T-helper 1 cell treated with Interleukin-12 subunit alpha and Interleukin-12 subunit beta and Interleukin-4 antibody, amounts not matched to agents 30 μg/mL and 1 μg/mL, for 36 hours (primary cell): ENCODE results near the gene FCER2.
"Not testable (repeated sequence)": the region's sequence is repeated elsewhere in the genome, so short reads cannot be mapped to it uniquely, and the experiment has no call there.

Experiments used
- H3K27ac Mint-ChIP-seq: one replicate; pipeline ENCODE4 v1.8.0; 2021; ENCODE audit warnings: mild to moderate bottlenecking, mixed read lengths
- H3K27me3 Mint-ChIP-seq: one replicate; pipeline ENCODE4 v1.8.0; 2021; ENCODE audit warnings: low read depth, mixed read lengths
- H3K36me3 Mint-ChIP-seq: one replicate; pipeline ENCODE4 v1.8.0; 2021; ENCODE audit warnings: low read depth, mixed read lengths
- H3K4me1 Mint-ChIP-seq: one replicate; pipeline ENCODE4 v1.8.0; 2021; ENCODE audit warnings: low read depth, mixed read lengths
- H3K4me3 Mint-ChIP-seq: one replicate; pipeline ENCODE4 v1.8.0; 2021; ENCODE audit warnings: mild to moderate bottlenecking, moderate library complexity, mixed read lengths
- H3K9me3 Mint-ChIP-seq: one replicate; pipeline ENCODE4 v1.8.0; 2021; ENCODE audit warnings: mixed read lengths

FCER2 gene, protein sequence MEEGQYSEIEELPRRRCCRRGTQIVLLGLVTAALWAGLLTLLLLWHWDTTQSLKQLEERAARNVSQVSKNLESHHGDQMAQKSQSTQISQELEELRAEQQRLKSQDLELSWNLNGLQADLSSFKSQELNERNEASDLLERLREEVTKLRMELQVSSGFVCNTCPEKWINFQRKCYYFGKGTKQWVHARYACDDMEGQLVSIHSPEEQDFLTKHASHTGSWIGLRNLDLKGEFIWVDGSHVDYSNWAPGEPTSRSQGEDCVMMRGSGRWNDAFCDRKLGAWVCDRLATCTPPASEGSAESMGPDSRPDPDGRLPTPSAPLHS

DNA sequence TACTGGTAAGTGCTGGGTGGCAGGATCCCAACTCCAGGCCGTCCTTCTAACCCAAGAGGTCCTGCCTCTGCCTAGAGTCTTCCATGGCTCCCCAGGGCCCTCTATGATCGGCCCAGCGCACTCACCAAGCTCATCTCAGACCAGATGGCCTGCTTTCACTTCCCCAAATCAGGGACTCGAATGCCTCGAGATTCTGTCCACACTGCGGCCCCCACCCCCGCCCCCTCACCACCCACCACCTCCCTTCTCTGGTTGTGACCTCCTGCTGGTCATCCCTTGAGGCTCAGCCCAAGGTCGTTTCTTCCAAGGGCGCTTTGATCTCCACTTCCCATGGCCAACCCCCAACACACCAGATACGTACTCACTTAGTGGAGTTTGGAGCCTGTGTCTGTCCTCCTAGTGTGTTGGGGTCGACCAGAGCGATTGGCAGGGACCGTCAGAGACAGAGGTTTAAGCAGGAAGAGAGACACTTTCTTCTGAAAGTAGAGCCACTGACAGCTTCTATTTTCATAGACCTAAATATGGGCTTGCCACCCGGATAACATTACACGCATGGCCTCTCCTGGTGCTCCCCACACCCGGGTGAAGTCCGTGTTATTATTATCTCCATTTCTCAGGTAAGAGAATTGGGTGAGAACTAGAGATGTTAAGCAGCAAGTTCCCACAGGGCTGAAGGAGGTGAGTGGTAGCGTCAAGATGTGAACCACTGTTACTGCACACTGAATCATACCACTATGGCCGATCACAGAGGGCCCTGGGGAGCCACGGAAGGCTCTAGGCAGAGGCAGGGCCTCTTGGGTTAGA lies at the start of gene FCER2:
Gene FCER2 (minus strand): TSS at position 478 of the 804 bp plus-strand sequence. CDS start 2,371 bp downstream, outside the sequence.
- Mint-ChIP-seq H3K27me3 (peaks cover 19% of the 10 kb centered on the region), H3K4me1 (peaks cover 17% of the 10 kb centered on the region), H3K36me3 (no peaks in the 10 kb centered on the region), H3K4me3 (no peak within 1 kb of the TSS), H3K9me3 (no peaks in the 10 kb centered on the region), H3K27ac (no peak within 1 kb of the TSS)

DNA sequence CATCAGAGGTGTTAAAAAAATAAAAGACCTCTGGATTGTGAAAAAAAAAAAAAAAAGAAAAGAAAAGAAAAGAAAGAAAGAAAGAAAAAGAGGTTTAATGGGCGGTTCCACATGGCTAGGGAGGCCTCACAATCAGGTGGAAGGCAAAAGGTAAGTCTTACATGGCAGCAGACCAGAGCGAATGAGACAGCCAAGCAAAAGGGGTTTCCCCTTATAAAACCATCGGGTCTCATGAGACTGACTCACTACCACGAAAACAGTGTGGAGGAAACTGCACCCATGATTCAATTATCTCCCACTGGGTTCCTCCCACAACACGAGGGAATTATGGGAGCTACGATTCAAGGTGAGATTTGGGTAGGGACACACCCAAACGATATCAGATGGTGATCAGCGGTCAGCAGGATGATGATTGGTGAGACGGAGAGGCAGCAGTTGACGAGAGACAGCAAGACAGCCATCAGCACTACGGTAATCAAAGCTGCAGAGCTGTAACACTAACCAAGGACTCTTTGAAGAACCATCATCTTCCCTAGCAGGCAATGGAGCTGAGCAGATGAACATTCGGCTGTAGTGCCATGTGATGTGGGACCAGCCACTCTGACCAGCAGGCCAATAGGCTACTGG lies 49.3 kb upstream of the FCER2 start:
- Mint-ChIP-seq H3K27ac (no peak overlapping the region), H3K36me3 (peaks cover 2% of the 10 kb centered on the region), H3K27me3 (no peaks in the 10 kb centered on the region), H3K4me1 (peaks cover 2% of the 10 kb centered on the region), H3K9me3 (peaks cover 41% of the 10 kb centered on the region), H3K4me3 (no peak overlapping the region)

DNA sequence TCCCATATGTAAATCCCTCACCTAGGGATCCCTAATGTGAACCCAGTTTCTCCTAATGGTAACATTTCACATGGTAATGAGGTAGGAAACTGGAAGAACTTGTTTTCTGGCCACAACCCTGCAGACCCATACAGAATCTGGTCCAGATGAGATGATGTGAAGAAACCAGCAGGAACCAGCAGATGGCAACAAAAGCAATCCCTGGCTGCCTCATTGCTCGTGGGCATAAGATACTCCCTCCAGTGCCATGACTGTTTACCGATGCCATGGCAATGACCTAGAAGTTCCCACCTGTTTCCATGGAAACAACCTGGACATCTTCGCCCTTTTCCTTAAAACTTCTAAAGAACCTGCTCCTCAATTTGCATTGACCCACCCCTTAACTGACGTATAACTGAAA lies 46.8 kb upstream of the FCER2 start:
- H3K27me3 Mint-ChIP-seq = no peaks in the 10 kb centered on the region
- peaks cover 25% of the 10 kb centered on the region for H3K9me3 Mint-ChIP-seq
- no peak overlapping the region for H3K27ac Mint-ChIP-seq
- H3K36me3 Mint-ChIP-seq = no peaks in the 10 kb centered on the region
- H3K4me1 Mint-ChIP-seq = peaks cover 2% of the 10 kb centered on the region
- no peak overlapping the region for H3K4me3 Mint-ChIP-seq

DNA sequence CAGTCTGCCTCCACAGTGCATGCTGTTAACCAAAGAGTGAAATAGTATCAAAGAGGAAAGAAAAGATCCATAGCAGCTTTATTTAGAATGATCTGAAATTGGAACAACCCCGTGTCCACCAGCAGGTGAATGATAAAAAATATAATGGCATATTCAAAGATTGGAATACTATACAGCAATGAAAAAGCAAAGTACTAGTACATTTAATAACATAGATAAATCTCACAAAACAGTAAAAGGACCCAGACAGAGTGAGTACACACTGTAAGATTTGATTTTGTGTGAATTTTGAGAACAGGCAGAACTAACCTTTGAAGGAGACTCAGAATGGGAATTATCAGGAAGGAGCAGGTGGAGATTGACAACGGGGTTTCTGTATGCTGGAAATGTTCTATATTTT lies 46.2 kb upstream of the FCER2 start:
- Mint-ChIP-seq H3K27me3 (no peaks in the 10 kb centered on the region), H3K4me3 (no peak overlapping the region)

DNA sequence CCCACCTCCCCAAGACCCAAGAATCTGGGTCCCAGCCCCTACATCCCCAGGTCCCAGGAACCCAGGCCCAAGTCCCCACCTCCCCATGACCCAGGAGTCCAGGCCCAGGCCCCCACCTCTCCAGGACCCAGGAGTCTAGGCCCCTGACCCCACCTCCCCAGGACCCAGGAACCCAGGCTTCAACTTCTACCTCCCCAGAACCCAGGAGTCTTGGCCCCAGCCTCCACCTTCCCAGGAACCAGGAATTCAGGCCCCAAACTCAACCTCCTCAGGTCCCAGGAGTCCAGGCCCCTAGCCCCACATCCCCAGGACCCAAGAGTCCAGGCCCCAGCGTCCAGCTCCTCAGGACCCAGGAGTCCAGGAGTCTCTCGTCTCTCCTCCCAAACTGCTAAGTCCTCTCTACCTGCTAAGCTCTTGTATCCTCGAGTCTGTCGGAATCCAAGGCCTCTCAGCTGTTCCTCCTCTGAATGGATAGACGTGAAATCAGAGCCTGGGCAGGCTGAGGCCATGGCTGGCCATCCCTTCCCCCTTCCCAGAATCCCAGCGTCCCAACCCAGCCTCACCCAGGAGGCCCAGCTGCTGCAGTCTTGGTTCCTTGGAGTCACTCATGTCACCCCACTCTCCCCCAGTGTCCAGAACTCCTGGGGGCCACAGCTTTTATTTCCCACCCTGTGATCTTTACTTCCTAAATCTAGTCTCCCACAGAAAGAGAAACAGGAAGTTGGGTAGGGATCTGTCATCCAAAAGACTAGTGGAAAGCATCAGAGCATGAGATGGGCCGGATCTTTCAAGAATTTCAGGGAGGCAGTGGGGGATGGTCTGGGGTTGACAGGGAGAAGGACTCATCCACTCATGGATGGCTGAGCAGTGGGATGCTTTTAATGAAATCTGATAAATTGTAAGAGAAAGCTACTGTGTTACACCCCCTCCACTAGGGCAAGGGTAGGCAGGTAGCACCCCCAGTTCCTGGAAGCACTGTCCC lies 45.3 kb upstream of the FCER2 start, which contains the start of gene CD209:
Gene CD209 (minus strand): TSS at position 632 of the 982 bp plus-strand sequence. CDS start 23 bp downstream, at position 609.
- H3K27ac Mint-ChIP-seq = no peak within 1 kb of the TSS
- no peak within 1 kb of the TSS for H3K4me3 Mint-ChIP-seq
- no peaks in the 10 kb centered on the region for H3K27me3 Mint-ChIP-seq
- peaks cover 2% of the 10 kb centered on the region for H3K4me1 Mint-ChIP-seq
- H3K36me3 Mint-ChIP-seq = no peaks in the 10 kb centered on the region
- peaks cover 23% of the 10 kb centered on the region for H3K9me3 Mint-ChIP-seq

More for the DNA sequence above, 46.2 kb upstream of the FCER2 start:
- Mint-ChIP-seq H3K36me3 (no peaks in the 10 kb centered on the region), H3K27ac (no peak overlapping the region), H3K4me1 (peaks cover 2% of the 10 kb centered on the region), H3K9me3 (peaks cover 25% of the 10 kb centered on the region)

DNA sequence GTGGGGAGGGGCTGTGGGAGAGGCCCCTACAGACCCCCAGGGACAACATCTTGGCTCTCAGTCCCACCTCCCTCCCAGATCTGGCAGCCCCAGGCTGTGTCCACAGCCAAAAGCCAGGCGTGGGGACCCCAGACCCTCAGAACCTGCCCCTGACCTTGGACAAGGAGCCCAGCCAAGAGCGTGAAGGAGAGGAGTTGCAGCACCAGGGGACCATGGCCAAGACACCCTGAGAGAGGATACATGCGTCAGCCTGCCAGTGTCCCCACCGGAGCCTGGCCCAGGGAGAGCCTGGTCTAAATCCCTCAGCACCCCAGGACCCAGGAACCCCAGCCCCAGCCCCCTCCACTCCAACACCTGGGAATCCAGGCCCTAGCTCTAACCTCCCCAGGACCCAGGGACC lies 44.4 kb upstream of the FCER2 start:
- not testable (repeated sequence) for H3K27ac Mint-ChIP-seq, H3K36me3 Mint-ChIP-seq, H3K27me3 Mint-ChIP-seq, H3K4me1 Mint-ChIP-seq, H3K4me3 Mint-ChIP-seq
- peaks cover 19% of the 10 kb centered on the region for H3K9me3 Mint-ChIP-seq

DNA sequence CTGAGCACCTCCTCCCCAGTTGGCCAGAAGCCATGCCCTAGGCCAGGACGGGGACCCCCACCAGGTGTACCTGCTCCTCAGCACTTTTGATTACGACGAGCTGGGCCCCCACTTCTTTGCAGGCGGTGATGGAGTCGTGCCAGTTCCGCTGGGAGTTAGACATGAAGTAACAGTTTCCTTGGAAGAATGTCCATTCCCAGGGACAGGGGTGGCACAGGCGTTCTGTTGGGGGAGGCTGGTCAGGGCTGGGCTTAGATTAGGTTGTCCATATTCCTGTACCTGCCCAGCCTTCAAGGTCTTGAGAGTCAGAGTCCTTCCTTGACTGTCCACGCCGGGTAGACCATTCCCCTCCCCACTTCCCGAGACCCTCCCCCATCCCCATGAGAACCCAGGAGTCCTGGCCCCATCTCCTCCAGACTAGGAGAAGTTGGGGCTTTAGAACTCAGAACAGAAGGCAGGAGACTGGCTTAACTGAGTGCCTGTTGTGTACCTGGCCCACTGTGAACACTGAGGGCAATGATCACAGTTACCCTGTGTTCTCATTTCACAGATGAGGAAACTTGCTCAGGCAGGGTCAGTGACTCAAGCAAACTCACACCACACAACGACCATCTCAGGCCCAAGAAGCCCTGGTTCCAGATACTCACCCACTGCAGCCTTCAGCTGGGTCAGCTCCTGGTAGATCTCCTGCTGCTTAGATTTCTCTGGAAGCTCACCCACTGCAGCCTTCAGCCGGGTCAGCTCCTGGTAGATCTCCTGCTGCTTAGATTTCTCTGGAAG lies 43.1 kb upstream of the FCER2 start:
- H3K27me3 Mint-ChIP-seq = no peaks in the 10 kb centered on the region
- H3K4me1 Mint-ChIP-seq = no peaks in the 10 kb centered on the region
- H3K4me3 Mint-ChIP-seq = no peak overlapping the region
- H3K36me3 Mint-ChIP-seq = no peaks in the 10 kb centered on the region
- no peak overlapping the region for H3K27ac Mint-ChIP-seq
- peaks cover 7% of the 10 kb centered on the region for H3K9me3 Mint-ChIP-seq

DNA sequence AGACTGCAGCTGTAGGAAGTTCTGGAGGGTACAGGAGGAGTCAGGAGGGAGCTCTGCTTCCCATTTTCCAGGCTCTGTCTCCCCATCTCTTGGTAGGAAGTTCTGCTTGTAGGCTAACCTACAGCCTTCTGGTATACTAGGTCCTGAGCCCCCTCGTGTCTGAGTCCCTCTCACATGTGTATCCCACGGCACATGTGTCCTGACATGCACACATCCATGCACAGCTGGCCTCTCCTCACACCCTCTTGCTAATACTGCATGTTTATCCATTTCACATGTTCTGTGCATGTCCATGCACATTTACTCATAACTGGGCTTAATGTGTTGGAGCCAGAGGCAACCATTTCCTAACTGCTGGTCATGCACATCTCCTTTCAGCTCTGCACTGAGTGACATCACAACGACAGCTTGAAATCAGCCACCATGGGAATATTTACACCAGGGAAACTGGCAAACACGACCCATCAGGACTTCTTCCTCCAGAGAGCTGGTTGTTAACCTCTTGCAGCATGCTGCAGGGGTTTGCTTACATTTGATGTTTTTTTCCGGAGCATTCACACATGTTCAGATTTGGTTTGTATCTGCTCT lies 42.4 kb upstream of the FCER2 start:
- no peak overlapping the region for H3K4me3 Mint-ChIP-seq
- no peaks in the 10 kb centered on the region for H3K36me3 Mint-ChIP-seq
- H3K4me1 Mint-ChIP-seq = no peaks in the 10 kb centered on the region
- no peak overlapping the region for H3K27ac Mint-ChIP-seq
- H3K27me3 Mint-ChIP-seq = no peaks in the 10 kb centered on the region
- H3K9me3 Mint-ChIP-seq = peaks cover 6% of the 10 kb centered on the region

DNA sequence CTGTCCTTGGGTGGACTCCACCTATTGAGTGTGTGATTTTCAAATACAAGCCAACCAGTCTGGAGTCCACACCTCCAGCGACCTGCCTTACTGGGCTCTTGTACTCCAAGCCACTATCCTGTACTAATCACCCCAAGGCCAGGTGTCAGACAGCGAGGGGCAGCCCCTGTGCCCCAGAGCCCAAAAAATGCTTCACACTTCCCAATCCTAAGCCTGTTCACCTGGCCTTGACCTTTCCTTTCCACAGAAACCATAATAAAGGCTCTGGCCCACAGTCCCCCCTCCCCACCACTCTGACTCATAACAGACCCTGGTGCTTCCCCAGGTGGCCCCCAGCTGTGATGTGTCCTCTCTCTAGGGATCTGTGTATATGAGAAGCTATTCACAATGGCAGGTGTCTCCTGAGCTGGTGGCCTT lies 41.5 kb upstream of the FCER2 start:
- Mint-ChIP-seq H3K36me3 (no peaks in the 10 kb centered on the region), H3K9me3 (peaks cover 6% of the 10 kb centered on the region), H3K4me3 (no peak overlapping the region), H3K27ac (no peak overlapping the region), H3K27me3 (no peaks in the 10 kb centered on the region), H3K4me1 (no peaks in the 10 kb centered on the region)

DNA sequence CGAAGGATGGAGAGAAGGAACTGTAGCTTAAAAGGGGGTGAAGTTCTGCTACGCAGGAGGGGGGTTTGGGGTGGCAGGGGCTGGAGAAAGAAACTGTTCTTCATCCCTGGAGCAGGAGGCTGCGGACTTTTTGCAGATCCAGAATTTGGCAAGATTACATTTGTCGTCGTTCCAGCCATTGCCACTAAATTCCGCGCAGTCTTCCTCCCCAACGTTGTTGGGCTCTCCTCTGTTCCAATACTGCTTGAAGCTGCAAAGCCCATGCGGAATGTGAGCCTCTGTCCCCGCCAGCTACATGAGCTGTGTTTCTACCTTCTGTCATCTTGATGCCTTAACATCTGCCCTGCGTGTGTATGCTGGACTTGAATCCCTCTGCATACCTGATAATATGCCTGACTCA lies 41.1 kb upstream of the FCER2 start:
- Mint-ChIP-seq H3K4me1 (no peaks in the 10 kb centered on the region), H3K27me3 (no peaks in the 10 kb centered on the region), H3K36me3 (no peaks in the 10 kb centered on the region), H3K4me3 (no peak overlapping the region), H3K9me3 (peaks cover 2% of the 10 kb centered on the region), H3K27ac (no peak overlapping the region)

DNA sequence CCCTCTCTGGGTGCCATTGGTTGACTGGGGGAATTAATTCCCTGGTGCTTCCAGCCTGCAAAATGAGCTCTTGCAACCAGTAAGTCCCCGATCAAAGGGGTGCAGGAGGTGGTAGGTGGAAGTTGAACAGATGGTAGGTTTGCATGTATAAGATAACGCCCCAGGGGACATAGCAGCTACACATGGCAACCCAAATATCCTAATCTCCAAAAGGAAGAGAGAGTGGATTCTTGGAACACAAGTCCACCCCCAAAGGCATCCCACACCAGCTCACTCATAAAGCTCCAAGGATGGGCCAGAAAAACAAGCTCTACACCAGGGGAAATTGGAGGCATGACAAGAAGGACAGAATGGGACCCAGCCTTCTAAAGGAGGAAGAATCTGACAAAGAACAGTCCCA lies 40.6 kb upstream of the FCER2 start:
- Mint-ChIP-seq H3K9me3 (no peaks in the 10 kb centered on the region), H3K4me1 (no peaks in the 10 kb centered on the region), H3K36me3 (no peaks in the 10 kb centered on the region), H3K27me3 (no peaks in the 10 kb centered on the region), H3K27ac (no peak overlapping the region), H3K4me3 (no peak overlapping the region)

DNA sequence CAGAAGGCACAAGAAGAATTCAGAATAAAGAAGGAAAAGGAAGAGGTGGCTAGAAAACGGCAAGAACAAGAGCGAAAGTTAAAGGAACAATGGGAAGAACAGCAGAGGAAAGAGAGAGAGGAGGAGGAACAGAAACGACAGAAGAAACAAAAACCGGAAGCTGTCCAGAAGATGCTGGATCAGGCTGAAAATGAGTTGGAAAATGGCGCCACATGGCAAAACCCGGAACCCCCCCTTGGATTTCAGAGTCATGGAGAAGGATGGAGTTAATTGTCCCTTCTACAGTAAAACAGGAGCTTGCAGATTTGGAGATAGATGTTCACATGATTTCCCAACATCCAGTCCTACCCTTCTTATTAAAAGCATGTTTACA lies 38.7 kb upstream of the FCER2 start:
- Mint-ChIP-seq H3K27me3 (peaks cover under 1% of the 10 kb centered on the region), H3K36me3 (no peaks in the 10 kb centered on the region), H3K4me1 (no peaks in the 10 kb centered on the region), H3K9me3 (no peaks in the 10 kb centered on the region), H3K27ac (no peak overlapping the region), H3K4me3 (no peak overlapping the region)
